ENCODE results near the gene RBMS3.
"Not testable (repeated sequence)": the region's sequence is repeated elsewhere in the genome, so short reads cannot be mapped to it uniquely, and the experiment has no call there.

RBMS3 gene

DNA sequence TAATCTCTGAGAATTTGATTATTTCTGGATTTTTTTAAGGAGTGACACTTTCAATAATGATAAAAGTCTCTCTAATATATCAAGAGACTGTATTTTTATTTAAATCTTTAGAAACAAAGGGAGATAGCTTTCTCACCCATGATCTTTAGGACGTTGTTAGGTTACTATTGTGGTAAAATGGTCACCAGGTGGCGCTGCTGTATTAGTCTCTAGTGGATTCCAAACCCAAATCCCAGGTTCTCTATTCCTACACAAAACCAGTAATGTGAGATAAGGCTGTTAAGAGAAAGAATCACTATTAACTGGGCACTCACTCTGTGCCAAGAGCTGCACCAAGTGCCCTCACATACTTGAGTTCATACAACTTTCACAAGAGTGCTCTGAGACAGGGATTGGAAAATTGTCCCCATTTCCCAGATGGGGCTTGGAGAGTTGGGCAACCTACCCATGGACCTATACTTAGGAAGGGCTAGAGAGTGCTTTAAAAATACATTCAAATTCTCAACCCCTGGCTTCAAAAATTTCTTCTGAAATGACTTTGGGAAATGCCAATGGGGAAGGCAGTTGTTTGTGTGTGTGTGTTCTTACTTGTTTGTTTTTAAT, 732.2 kb downstream of the RBMS3 start:
- peak; percentile 10 for DNase-seq (ENCODE audit: low read depth, low spot score)

GRCh38 chr3:30017901-30018300, 737.0 kb downstream of the RBMS3 start:
- no peak for DNase-seq (ENCODE audit: low read depth, low spot score)

- DNase-seq (ENCODE audit: low read depth, low spot score) = no peak
These were observed 739.5 kb downstream of the RBMS3 start for GRCh38 chr3:30020380-30020779.

DNA sequence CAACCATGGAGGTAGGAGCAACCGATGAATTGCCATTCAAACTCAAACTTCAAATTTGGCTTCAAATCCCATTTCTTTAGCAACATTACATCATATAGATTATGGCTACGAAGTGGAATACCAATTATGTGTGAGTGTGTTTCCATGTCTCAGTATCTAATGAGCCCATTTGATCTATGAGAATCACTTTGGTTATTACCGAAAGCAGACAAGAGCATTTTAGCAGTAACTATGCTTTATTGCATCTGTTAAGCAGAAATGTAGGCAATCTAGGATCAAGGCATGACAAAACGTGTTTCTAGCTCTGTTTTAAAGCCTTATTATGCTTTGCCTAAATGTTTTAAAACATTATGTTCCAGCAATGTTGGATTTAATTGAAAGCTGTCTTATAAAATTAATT, 743.6 kb downstream of the RBMS3 start:
- DNase-seq (ENCODE audit: low read depth, low spot score) = no peak

DNA sequence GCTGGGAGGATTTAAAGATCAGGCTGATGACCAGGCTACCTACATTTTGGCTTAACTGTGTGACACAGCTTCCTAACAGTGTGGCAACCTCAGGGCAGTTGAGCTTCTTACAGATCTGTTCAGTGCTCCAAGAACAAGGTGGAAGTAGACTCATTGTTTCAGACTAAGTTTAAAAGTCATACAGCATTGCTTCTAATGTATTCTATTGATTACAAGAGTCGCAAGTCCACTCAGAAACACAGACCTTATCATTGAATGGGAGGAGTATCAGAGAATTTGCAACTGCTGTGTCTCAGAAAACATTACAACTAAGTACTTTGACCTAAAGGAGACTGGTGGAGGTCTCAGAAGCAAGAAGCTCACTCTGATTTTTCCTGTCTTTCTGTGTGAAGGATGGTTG, 746.0 kb downstream of the RBMS3 start:
- DNase-seq (ENCODE audit: low read depth, low spot score) = no peak

DNA sequence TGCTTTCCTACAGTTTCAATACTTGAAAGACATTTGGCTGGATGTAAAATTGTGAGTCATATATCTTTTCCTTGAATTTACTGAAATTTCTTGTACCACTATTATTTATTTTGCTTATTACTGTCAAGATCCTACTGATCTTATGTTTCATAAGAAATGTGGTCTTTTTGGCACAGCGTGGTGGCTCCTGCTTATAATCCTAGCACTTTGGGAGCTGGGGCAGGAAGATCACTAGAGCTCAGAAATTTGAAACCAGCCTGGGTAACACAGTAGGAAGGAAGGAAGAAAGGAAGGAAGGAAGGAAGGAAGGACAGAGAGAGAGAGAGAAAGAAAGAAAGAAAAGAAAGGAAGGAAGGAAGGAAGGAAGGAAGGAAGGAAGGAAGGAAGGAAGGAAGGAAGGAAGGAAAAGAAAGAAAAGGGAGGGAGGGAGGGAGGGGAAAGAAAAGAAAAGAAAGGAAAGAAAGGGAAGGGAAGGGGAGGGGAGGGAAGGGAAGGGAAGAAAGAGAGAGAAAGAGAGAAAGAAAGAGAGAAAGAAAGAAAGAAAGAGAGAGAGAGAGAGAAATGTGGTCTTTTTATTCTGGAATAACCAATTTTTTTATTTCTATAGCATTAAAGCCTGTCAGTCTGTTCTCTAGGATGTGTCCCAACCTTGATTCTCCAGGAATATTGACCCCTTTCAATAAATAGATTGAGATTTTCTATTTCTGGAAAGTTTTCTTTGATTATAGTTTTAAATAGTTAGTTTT, 753.5 kb downstream of the RBMS3 start:
- no peak for DNase-seq (ENCODE audit: low read depth, low spot score)

DNA sequence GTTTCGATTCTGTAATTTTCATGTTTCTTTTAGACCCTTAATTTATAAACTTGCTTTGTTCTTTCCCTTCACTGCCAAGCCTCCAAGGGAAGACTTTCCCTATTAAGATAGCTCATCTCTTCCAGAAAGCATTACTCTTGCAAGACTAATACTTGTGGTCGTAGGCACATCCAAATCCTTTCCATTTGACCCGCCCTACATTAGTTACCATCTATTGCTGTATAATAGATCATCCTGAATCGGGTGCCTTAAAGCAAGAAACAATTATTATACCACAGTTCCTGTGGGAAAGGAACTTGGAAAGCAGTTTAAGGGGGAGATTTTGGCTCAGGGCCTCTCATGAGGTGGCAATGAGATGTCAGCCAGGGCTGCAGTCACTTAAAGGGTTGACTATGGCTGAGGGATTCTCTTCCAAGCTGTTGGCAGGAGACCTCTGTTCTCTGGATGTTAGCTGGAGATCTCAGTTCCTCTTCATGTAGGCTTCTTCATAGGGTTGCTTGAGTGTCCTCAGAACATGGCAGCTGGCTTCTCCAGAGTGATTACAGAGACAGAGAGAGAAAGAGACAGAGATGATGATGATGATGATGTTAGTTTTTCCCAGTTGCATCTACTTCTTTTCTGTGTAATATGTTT, 755.2 kb downstream of the RBMS3 start:
- no peak for DNase-seq (ENCODE audit: low read depth, low spot score)

- no peak for DNase-seq (ENCODE audit: low read depth, low spot score)
These were observed 759.3 kb downstream of the RBMS3 start for GRCh38 chr3:30040126-30040525.

DNA sequence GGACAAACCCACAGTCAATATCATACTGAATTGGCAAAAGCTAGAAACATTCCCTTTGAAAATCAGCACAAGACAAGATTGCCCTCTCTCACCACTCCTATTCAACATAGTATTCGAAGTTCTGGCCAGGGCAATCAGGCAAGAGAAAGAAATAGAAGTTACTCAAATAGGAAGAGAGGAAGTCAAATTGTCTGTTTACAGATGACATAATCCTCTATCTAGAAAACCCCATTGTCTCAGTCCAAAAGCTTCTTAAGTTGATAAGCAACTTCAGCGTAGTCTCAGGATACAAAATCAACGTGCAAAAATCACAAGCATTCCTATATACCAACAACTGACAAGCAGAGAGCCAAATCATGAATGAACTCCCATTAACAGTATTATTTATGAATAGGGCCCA, 760.6 kb downstream of the RBMS3 start:
- DNase-seq (ENCODE audit: low read depth, low spot score) = not testable (repeated sequence)

- peak; percentile 24 for DNase-seq (ENCODE audit: low read depth, low spot score)
These were observed 761.5 kb downstream of the RBMS3 start for GRCh38 chr3:30042274-30042859.

DNA sequence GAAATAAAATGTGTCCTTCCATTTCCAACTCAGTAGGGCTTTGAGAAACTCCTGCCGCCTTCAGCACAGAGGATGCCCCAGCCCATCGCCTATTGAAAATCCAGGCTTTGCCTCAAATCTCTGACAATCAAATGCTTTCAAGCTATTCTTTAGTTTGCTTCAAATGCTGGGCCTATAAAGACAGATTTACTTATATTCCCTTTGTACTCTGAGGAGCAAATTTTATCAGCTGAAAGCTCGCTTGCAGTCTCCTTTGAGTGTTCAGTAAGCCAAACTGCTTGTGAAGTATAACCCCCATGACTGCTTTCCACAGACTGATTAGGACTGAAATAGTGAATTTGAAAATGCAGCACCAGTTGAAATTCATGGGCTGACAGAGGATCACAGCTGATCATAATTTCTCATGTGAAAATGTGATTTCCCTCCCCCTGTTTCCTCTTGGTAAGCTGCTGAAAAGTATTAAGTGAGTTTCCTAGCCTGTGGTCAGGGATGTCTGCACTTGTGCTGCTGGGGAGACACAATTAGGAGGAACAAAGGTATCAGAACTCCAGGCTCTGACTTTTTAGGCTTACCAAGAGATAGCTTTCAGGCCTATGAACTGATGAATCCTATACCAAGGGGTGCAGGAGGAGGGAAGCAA, 762.2 kb downstream of the RBMS3 start:
- DNase-seq (ENCODE audit: low read depth, low spot score) = no peak

GRCh38 chr3:30044515-30044914, 763.6 kb downstream of the RBMS3 start:
- DNase-seq (ENCODE audit: low read depth, low spot score) = no peak

- no peak for DNase-seq (ENCODE audit: low read depth, low spot score)
These were observed 767.6 kb downstream of the RBMS3 start for GRCh38 chr3:30048431-30048830.

DNA sequence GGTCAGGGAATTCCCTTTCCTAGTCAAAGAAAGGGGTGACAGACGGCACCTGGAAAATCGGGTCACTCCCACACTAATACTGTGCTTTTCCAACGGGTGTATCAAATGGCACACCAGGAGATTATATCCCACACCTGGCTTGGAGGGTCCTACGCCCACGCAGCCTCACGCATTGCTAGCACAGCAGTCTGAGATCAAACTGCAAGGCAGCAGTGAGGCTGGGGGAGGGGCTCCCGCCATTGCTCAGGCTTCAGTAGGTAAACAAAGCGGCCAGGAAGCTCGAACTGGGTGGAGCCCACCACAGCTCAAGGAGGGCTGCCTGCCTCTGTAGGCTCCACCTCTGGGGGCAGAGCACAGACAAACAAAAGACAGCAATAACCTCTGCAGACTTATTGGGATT, 769.2 kb downstream of the RBMS3 start:
- not testable (repeated sequence) for DNase-seq (ENCODE audit: low read depth, low spot score)

- DNase-seq (ENCODE audit: low read depth, low spot score) = no peak
These were observed 778.4 kb downstream of the RBMS3 start for GRCh38 chr3:30059240-30059639.
